IMR-90 (cell line): ENCODE data around the gene FLVCR2. TPM values are rescaled to one million over a fixed set of nuclear protein-coding genes. Genes with fewer than 3 reads are reported as not detected.

Source experiments
- ATAC-seq: fragments of 200-7000 bp; cut with Tn5 transposase; 2 replicates; pipeline ENCODE4 v1.9.1; 2020; ENCODE audit warnings: low read depth, mild to moderate bottlenecking, moderate library complexity
- BruUV-seq: library from RNA; stranded (reverse); fragments of 400-500 nt; replicated peaks from 2 replicates; lab custom pipeline; 2021; lab: Mats Ljungman, UMichigan
- CTCF ChIA-PET: fragments of 300-600 bp; formaldehyde crosslinking; extraction: SDS; loops from one replicate; lab custom pipeline; 2021; ENCODE audit warnings: antibody characterized with exemption; lab: Yijun Ruan, JAX
- POLR2A ChIA-PET: fragments of 300-600 bp; sonication (Branson Sonifier 250); formaldehyde crosslinking; loops from one replicate; lab custom pipeline; 2022; ENCODE audit warnings: antibody characterized with exemption; ENCODE audit not compliant: unreplicated experiment; lab: Charles Lee
- DNase-seq: peaks from one replicate; pipeline ENCODE4 v3.0.0; 2013
- H2AFZ ChIP-seq: replicated peaks from 2 replicates; pipeline ENCODE3; 2013; ENCODE audit warnings: low read length, mild to moderate bottlenecking; ENCODE audit not compliant: poor library complexity
- H2AK5ac ChIP-seq: 2 replicates; pipeline ENCODE4 v1.6.1; 2013; ENCODE audit warnings: low read depth, low read length, inconsistent platforms
- H2AK9ac ChIP-seq: replicated peaks from 2 replicates; pipeline ENCODE3; 2013; ENCODE audit warnings: mild to moderate bottlenecking, low read depth, low read length, moderate library complexity; ENCODE audit not compliant: poor library complexity
- H2BK120ac ChIP-seq: 2 replicates; pipeline ENCODE4 v1.6.1; 2013; ENCODE audit warnings: low read depth, low read length, inconsistent platforms
- H2BK15ac ChIP-seq: 3 replicates; pipeline ENCODE4 v1.6.1; 2013; ENCODE audit warnings: low read depth, low read length, inconsistent platforms
- H2BK20ac ChIP-seq: 2 replicates; pipeline ENCODE4 v1.6.1; 2013; ENCODE audit warnings: low read depth, mild to moderate bottlenecking, inconsistent platforms, low read length, moderate library complexity
- H2BK5ac ChIP-seq: 2 replicates; pipeline ENCODE4 v1.6.1; 2013; ENCODE audit warnings: mild to moderate bottlenecking, low read depth, low read length, inconsistent platforms; ENCODE audit not compliant: poor library complexity, severe bottlenecking
- H3K14ac ChIP-seq: replicated peaks from 2 replicates; pipeline ENCODE4 v1.6.1; 2013; ENCODE audit warnings: low read depth, low read length, inconsistent platforms
- H3K18ac ChIP-seq: 2 replicates; pipeline ENCODE4 v1.6.1; 2013; ENCODE audit warnings: low read depth, low read length, control low read depth
- H3K23ac ChIP-seq: 2 replicates; pipeline ENCODE4 v1.6.1; 2013; ENCODE audit warnings: low read depth, low read length, inconsistent platforms
- H3K27ac ChIP-seq: 2 replicates; pipeline ENCODE4 v1.5.1; 2013; ENCODE audit warnings: mild to moderate bottlenecking, control low read depth, low read length; ENCODE audit not compliant: insufficient read depth
- H3K27me3 ChIP-seq: 2 replicates; pipeline ENCODE4 v1.6.1; 2013; ENCODE audit warnings: low read length; ENCODE audit not compliant: control insufficient read depth, insufficient read depth
- H3K36me3 ChIP-seq: 2 replicates; pipeline ENCODE4 v1.6.1; 2013; ENCODE audit warnings: low read length, mixed read lengths; ENCODE audit not compliant: control insufficient read depth, insufficient read depth
- H3K4ac ChIP-seq: 2 replicates; pipeline ENCODE4 v1.6.1; 2013; ENCODE audit warnings: low read depth, low read length, inconsistent platforms
- H3K4me1 ChIP-seq: 2 replicates; pipeline ENCODE4 v1.6.1; 2013; ENCODE audit warnings: low read length, mixed read lengths; ENCODE audit not compliant: control insufficient read depth, insufficient read depth
- H3K4me2 ChIP-seq: 2 replicates; pipeline ENCODE4 v1.6.1; 2013; ENCODE audit warnings: low read depth, mild to moderate bottlenecking, control low read depth, low read length, moderate library complexity
- H3K4me3 ChIP-seq: 2 replicates; pipeline ENCODE4 v1.5.1; 2013; ENCODE audit warnings: low read depth, mild to moderate bottlenecking, control low read depth, low read length, moderate library complexity; ENCODE audit not compliant: insufficient read depth
- H3K56ac ChIP-seq: 2 replicates; pipeline ENCODE4 v1.6.1; 2013; ENCODE audit warnings: low read length, inconsistent platforms; ENCODE audit not compliant: insufficient read depth; ENCODE audit errors: extremely low read depth
- H3K79me1 ChIP-seq, 2 experiments: 2 replicates each; pipeline ENCODE4 v1.6.1; 2013; ENCODE audit warnings: low read length in 2 of 2, inconsistent platforms in 1 of 2, low read depth in 1 of 2
- H3K9ac ChIP-seq: 2 replicates; pipeline ENCODE4 v1.6.1; 2013; ENCODE audit warnings: low read depth, low read length, control low read depth
- H3K9me1 ChIP-seq: 2 replicates; pipeline ENCODE4 v1.6.1; 2013; ENCODE audit warnings: low read length, inconsistent platforms; ENCODE audit not compliant: insufficient read depth
- H3K9me3 ChIP-seq: 2 replicates; pipeline ENCODE4 v1.6.1; 2013; ENCODE audit warnings: low read length; ENCODE audit not compliant: control insufficient read depth, insufficient read depth
- H4K20me1 ChIP-seq: 2 replicates; pipeline ENCODE4 v1.6.1; 2013; ENCODE audit warnings: low read length, inconsistent platforms; ENCODE audit not compliant: insufficient read depth
- H4K5ac ChIP-seq: 2 replicates; pipeline ENCODE4 v1.6.1; 2013; ENCODE audit warnings: mild to moderate bottlenecking, low read depth, low read length, control low read depth
- H4K8ac ChIP-seq, 2 experiments: 2 replicates each; pipeline ENCODE4 v1.6.1; 2013; ENCODE audit warnings: low read depth in 2 of 2, low read length in 2 of 2, control low read depth in 1 of 2, inconsistent platforms in 1 of 2
- H4K91ac ChIP-seq: 2 replicates; pipeline ENCODE4 v1.6.1; 2013; ENCODE audit warnings: low read depth, low read length, inconsistent platforms; ENCODE audit not compliant: insufficient read depth
- MAFK ChIP-seq: IDR thresholded peaks from 2 replicates; pipeline ENCODE4 v1.6.1; 2012; ENCODE audit warnings: low read depth, low read length, improper control_type of control experiment
- NFE2L2 ChIP-seq: fragments of 150-350 bp; IDR thresholded peaks from 2 replicates; pipeline ENCODE4 v1.6.1; 2016; ENCODE audit warnings: low read depth, mild to moderate bottlenecking, low read length
- RFX5 ChIP-seq: IDR thresholded peaks from 2 replicates; pipeline ENCODE4 v1.8.0; 2012; ENCODE audit warnings: low read depth, mild to moderate bottlenecking, low read length, moderate library complexity
- WGBS, 2 experiments: methylation state at CpG; one replicate each; pipeline versions ENCODE4 v1.1.5 to v1.1.7; 2013; ENCODE audit warnings: missing lambda C conversion rate in 2 of 2; ENCODE audit not compliant: insufficient read length in 1 of 2; ENCODE audit errors: extremely low coverage in 2 of 2; 5-methylcytosine and 5-hydroxymethylcytosine counted together
- dilution Hi-C: fragments of 300-500 bp; cut with HindIII; formaldehyde crosslinking; loops from one replicate; pipeline ENCODE4 v1.14.3; 2018; ENCODE audit warnings: low sequenced_read_pairs; ENCODE audit not compliant: unreplicated experiment
- in situ Hi-C: fragments of 300-500 bp; cut with MboI; formaldehyde crosslinking; loops from 3 replicates; pipeline ENCODE4 v1.14.3; 2019; ENCODE audit warnings: low sequenced_read_pairs, inconsistent platforms, mixed read lengths
- intact Hi-C: fragments of 100-400 bp; cut with micrococcal nuclease; formaldehyde crosslinking; loops from 2 replicates; pipeline ENCODE4 v1.10.0; 2022
- polyA plus RNA-seq, 3 experiments: library from polyadenylated mRNA; depleted of rRNA; stranded (reverse); fragments of >200 nt; gene quantifications; 2 replicates each; pipeline ENCODE4 v1.2.3, GENCODE V29; 2012; ENCODE audit warnings: low replicate concordance in 1 of 3
- total RNA-seq: library from RNA; depleted of rRNA; stranded (reverse); fragments of >200 nt; gene quantifications from 2 replicates; pipeline ENCODE4 v1.2.3, GENCODE V29; 2012

The FLVCR2 gene
- total and polyA plus RNA-seq, 2 of the 4 experiments (the other 2 are of a cell fraction), result 0.94 to 1.4 TPM

GRCh38 chr14:75572104-75572503 is 6.3 kb upstream of the FLVCR2 start:
- Histone ChIP-seq H3K4me3 (no peak overlapping the region), H2AK5ac (no peak overlapping the region), H2BK20ac (no peak overlapping the region), H3K4ac (no peak overlapping the region), H4K5ac (no peak overlapping the region), H3K56ac (no peak overlapping the region), H3K23ac (no peak overlapping the region), H3K14ac (no peak overlapping the region), H3K18ac (no peak overlapping the region), H3K9me3 (peaks cover 2% of the 10 kb centered on the region; the same call in 1 of the 2 replicates), H2BK15ac (no peak overlapping the region), H3K9ac (no peak overlapping the region), H3K36me3 (no peaks in the 10 kb centered on the region), H3K27me3 (peaks cover 51% of the 10 kb centered on the region), H2AFZ (no peak overlapping the region), H4K20me1 (no peaks in the 10 kb centered on the region), H3K4me1 (no peaks in the 10 kb centered on the region), H2AK9ac (no peak overlapping the region), H2BK120ac (no peak overlapping the region), H3K9me1 (no peaks in the 10 kb centered on the region), H4K8ac (no peak overlapping the region), H3K27ac (no peak overlapping the region), H2BK5ac (no peak overlapping the region), H3K4me2 (no peak overlapping the region), H3K79me1 (no peaks in the 10 kb centered on the region), H4K91ac (no peak overlapping the region)
- ChIA-PET POLR2A (interaction anchor here (0.6 kb wide), 1 partner anchor 76 kb away, joined by 3 read pairs; no protein-coding TSS in a partner anchor), CTCF (no interaction called here)
- no CpG with 5 or more reads among the region's 6 CpGs for WGBS, 2 experiments
- in situ Hi-C loops (loop anchor here (10.0 kb wide), 1 partner anchor 413 kb away; the partner anchor contains the start of genes IFT43 and TGFB3), dilution Hi-C loops (no loop called here), intact Hi-C loops (no loop called here)
- TF ChIP-seq RFX5 (no peak), MAFK (no peak), NFE2L2 (no peak)
- ATAC-seq (no peak), DNase-seq (no peak)
- no TSS peak for BruUV-seq
